GM19099 (cell line): ENCODE data around the gene WDR91.

Experiments used
- POLR2A ChIP-seq: IDR thresholded peaks from 3 replicates; pipeline ENCODE4 v1.6.1; 2011; ENCODE audit warnings: low read depth; ENCODE audit not compliant: insufficient read length; ENCODE audit errors: extremely low read depth

Gene WDR91

GRCh38 chr7:135240441-135240840, 29.1 kb upstream of the WDR91 start:
- TF ChIP-seq POLR2A = no peak

GRCh38 chr7:135239263-135239662, 27.9 kb upstream of the WDR91 start:
- TF ChIP-seq POLR2A = no peak

GRCh38 chr7:135238112-135238744, 26.9 kb upstream of the WDR91 start:
- TF ChIP-seq POLR2A = no peak

- no peak for TF ChIP-seq POLR2A
Observed at GRCh38 chr7:135236727-135237126, 25.4 kb upstream of the WDR91 start.

GRCh38 chr7:135235841-135236240, 24.5 kb upstream of the WDR91 start:
- no peak for TF ChIP-seq POLR2A

DNA sequence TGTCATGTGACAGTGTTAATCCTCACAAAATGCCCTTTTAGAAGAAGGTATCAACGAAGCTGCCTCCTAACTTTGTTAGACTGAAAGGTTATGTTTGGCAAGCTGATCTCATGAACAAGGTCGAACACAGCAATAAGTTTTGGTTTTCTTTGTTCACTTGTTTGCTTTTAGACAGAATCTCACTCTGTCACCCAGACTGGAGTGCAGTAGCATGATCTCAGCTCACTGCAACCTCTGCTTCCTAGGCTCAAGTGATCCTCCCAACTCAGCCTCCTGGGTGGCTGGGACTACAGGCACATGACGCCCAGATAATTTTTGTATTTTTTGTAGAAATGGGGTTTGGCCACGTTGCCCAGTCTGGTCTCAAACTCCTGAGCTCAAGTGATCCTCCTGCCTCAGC, 23.4 kb upstream of the WDR91 start:
- TF ChIP-seq POLR2A = no peak

GRCh38 chr7:135233570-135233969, 22.2 kb upstream of the WDR91 start, which contains the start of gene STRA8:
Gene STRA8, plus strand, starts transcription at chr7:135233838. Its CDS starts 6,687 bp downstream, at chr7:135240525.
- no peak for TF ChIP-seq POLR2A

GRCh38 chr7:135232720-135233119, 21.4 kb upstream of the WDR91 start:
- TF ChIP-seq POLR2A = no peak

GRCh38 chr7:135232087-135232486, 20.8 kb upstream of the WDR91 start:
- no peak for TF ChIP-seq POLR2A

DNA sequence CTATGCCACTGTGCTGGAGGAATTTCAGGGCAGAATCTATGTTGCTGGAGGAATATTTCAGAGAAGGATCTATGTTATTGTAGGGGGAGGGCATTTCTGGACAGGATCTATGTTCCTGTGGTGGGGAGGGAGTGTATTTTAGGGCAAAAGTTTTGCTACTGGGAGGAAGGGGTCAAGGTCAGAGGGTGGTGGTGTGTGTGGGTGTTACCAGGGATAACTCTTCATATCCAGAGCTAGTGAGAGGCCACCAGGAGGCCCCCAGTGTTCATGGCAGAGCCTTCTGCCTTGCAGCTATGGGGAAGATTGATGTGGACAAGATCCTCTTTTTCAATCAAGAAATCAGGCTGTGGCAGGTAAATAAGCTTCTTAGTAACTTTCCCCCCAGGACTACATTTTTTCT, 20.4 kb upstream of the WDR91 start:
- no peak for TF ChIP-seq POLR2A

GRCh38 chr7:135224027-135224426, 12.7 kb upstream of the WDR91 start:
- no peak for TF ChIP-seq POLR2A

- TF ChIP-seq POLR2A = no peak
Observed at GRCh38 chr7:135217645-135218509, 6.6 kb upstream of the WDR91 start.

DNA sequence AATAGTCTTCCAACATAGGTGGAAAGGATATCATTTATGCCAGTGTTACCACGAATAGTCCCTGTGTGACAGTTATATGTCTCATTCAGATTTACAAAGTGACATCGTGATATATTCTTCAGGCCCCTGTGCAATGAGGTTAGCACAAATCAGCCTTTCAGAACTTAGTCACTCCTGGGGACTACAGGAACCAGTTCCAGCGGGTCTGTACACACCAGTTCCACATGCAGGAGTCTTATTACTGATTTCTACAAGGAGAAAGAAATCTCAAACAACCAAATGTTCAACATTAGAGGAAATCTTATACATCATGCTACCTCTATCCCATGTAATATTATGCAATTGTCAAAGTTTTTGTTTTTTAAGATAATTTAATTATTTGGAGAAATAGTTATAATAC, 4.4 kb upstream of the WDR91 start:
- TF ChIP-seq POLR2A = no peak

DNA sequence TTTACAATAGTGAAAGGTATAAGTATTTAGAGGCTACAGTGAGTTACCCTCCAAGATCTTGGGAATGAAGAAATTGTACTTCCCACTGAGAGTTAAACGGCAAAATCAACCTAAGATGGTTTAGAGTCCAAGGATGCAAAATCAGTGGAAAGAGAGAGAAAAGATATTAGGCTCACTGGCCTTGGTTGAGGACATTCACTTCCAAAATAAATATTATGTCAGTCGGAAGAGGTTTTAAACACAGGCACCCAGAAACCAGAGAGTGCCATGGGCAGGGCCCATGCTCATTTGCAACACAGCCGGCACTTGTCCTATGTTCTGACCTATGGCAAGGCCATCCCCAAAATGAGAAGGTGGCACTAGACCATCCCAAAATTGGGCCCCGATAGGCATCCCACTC, 3.9 kb upstream of the WDR91 start:
- TF ChIP-seq POLR2A = no peak

DNA sequence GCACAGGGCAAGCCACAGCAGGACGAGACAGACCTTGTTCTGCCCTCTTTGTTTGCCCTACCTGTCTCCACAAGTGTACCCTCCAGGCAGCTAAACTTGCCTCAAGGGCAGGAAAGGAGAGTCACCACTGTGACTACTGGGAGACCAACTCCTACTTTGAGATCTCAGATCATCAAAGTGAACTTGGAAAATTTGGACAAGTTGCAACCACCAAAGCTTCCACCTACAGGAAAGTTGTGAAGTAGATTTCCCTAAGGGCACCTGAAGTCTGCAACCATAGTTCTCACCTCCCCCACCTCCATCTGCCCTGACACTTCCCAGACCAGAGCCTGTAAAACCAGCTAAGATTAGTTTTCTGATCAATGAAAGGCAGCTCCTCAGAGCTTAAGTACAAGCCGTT, 2.5 kb upstream of the WDR91 start:
- TF ChIP-seq POLR2A = no peak

- TF ChIP-seq POLR2A = no peak
Observed at GRCh38 chr7:135210888-135211178, 493 bp downstream of the WDR91 start.

DNA sequence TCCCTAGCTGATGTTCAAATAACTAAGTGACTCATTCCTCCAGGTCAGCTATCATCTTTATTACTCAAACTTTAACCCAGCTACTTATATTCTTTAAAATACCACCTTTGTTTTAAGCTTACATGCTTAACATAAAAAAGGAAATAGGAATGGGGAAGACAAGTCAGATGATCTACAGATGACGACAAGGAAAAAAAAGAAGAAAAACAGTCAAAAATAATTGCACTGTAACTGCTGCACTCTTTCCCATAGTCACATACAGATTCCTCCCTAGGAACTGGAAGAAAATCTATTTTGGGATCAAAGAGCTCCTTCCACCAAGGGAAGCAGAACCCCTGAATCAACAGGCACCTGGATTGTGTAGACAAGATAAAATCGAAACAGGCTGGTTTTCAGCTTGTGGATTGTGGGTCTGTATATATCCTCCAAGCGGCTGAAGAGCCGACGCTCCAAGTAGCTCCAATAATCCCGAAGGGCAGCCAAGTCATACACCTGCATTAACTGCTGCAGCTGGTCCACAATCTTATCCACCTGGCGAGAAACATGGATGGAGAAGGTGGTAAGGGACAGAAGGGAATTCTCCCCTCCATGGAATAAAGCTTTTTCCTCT, 2.0 kb downstream of the WDR91 start:
- TF ChIP-seq POLR2A = peak; percentile 17
